NB4 (cell line): ENCODE data around the gene P4HB.

Source experiments
- DNase-seq: peaks from one replicate; pipeline ENCODE4 v3.0.0; 2010; ENCODE audit warnings: low read depth
- H3K4me3 ChIP-seq: one replicate; pipeline ENCODE4 v1.5.1; 2011; ENCODE audit warnings: mild to moderate bottlenecking, low read depth, low read length, moderate library complexity
- CTCF ChIP-seq: IDR thresholded peaks from one replicate; pipeline ENCODE4 v1.5.1; 2012; ENCODE audit warnings: low read depth, low read length
- MYC ChIP-seq: IDR thresholded peaks from 2 replicates; pipeline ENCODE4 v1.6.1; 2011; ENCODE audit warnings: low read depth, low read length
- POLR2A ChIP-seq: IDR thresholded peaks from 2 replicates; pipeline ENCODE4 v1.6.1; 2011; ENCODE audit warnings: mild to moderate bottlenecking; ENCODE audit not compliant: insufficient read length; ENCODE audit errors: extremely low read depth
- TF ChIP-seq, protein P1 (sequence below): IDR thresholded peaks from 2 replicates; pipeline ENCODE4 v1.6.1; 2011; ENCODE audit warnings: low read depth, low read length

P4HB gene

GRCh38 chr17:81898885-81899284 lies 38.5 kb upstream of the P4HB start:
- H3K4me3 ChIP-seq: no peak overlapping the region
- DNase-seq: no peak
- TF ChIP-seq MYC (no peak), POLR2A (no peak), CTCF (no peak)
- TF ChIP-seq, protein P1, sequence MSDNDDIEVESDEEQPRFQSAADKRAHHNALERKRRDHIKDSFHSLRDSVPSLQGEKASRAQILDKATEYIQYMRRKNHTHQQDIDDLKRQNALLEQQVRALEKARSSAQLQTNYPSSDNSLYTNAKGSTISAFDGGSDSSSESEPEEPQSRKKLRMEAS: no peak

DNA sequence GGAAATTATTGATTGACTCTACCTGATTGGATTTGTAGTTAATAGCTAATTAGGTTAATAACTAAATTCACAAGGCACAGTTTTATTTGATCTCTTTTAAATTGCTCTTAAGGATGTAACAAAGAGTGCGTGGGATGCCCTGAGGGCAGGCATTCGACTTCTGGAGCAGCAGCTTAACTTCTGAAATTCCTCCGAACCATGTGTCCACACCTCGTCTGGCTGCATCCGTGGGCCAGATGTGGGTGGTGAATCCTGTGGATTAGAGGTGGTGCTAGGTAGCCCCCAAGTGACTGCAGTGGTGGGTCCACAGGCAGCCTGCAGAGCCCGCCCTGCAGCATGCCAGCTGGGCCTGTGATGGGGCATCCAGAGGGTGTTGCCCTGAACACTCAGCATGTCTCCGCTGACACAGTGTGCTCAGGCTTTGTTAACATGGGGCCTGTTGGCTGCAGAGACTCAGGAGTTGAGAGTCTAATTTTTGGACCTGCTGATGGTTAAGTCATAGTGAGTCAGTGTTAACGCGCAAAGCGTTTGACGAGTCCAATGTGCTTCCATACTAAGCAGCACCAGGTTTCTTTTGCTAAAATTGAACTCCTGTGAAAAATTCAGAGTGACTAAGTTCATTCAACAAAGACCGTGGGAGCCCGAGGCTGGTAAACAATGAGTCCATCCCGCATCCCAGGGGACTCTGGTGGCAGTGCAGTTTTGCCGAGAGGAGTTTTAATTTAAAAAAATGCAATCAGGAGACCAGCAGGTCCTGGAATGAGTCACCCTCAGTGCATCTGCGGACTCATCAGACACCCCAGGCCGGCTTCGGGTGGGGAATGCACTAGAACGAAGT lies 37.9 kb upstream of the P4HB start:
- no peak overlapping the region for H3K4me3 ChIP-seq
- DNase-seq: peak; percentile 34
- TF ChIP-seq MYC: no peak
- no peak for TF ChIP-seq CTCF
- TF ChIP-seq, protein P1: no peak
- no peak for TF ChIP-seq POLR2A

- H3K4me3 ChIP-seq: no peak overlapping the region
- TF ChIP-seq MYC: no peak
- TF ChIP-seq, protein P1: no peak
- no peak for TF ChIP-seq CTCF
- TF ChIP-seq POLR2A: no peak
- DNase-seq: no peak
Measured at GRCh38 chr17:81895400-81895799, 35.1 kb upstream of the P4HB start.

- no peak for DNase-seq
- TF ChIP-seq, protein P1: no peak
- peak; percentile 23 for TF ChIP-seq POLR2A
- H3K4me3 ChIP-seq: peak overlapping the region; percentile 94
Measured at GRCh38 chr17:81891303-81891552, 30.9 kb upstream of the P4HB start.

DNA sequence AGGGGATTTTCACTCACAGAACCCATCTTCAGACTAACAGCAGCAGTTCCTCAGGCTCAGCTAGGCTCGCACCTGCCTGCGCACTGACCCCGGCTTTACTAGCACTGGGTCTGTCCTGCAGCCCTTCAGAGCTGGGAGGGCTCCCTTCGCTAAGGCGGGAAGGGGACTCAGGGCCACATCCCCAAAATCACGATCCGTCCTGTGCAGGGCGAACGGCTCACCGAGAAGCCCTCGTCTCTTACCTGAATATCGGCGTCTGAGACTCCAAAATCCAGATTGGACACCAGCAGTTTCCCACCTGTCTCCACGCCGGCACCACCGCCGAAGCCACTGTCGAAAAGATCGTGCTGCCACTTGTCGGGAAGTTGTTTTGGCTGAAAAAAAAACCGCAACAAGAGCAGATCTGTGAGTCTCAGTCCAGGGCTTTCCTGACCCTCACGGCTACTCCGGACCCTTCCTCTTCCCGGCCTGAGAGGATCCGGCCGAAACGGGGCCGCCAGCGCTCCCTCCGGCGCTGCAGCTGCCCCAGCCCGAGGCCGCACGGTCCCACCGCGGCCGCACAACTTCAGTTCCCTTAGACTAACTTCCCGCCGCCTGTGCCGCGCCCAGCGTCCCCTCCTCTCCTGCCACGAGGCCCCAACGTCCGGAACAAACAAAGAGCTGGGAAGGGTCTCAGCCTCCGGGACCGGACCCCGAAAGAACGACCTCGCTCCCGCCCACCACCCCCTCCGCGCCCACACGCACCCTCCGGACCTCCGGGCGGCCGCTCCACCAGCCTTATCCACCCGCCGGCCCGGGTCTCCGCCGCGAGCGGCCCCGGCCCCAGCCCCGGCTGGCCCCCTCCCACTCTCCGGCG lies 30.3 kb upstream of the P4HB start:
- TF ChIP-seq MYC: peak; percentile 19; the same call in 1 of the 2 replicates
- TF ChIP-seq, protein P1: no peak
- peak overlapping the region; percentile 94 for H3K4me3 ChIP-seq
- DNase-seq: peak; percentile 55

- no peak for DNase-seq
- peak overlapping the region; percentile 94 for H3K4me3 ChIP-seq
- TF ChIP-seq CTCF: no peak
- no peak for TF ChIP-seq MYC
- no peak for TF ChIP-seq POLR2A
- TF ChIP-seq, protein P1: no peak
Measured at GRCh38 chr17:81889602-81890001, 29.3 kb upstream of the P4HB start.
